H9 (cell line): ENCODE results near the gene TH. TPM values are rescaled to one million over a fixed set of nuclear protein-coding genes. Genes with fewer than 3 reads are reported as not detected.
"Not testable (repeated sequence)": the region's sequence is repeated elsewhere in the genome, so short reads cannot be mapped to it uniquely, and the experiment has no call there.

Experiments used
- DNase-seq: peaks from one replicate; pipeline ENCODE4 v3.0.0-alpha.2; 2017
- H2AFZ ChIP-seq: one replicate; pipeline ENCODE4 v1.6.1; 2013; ENCODE audit warnings: mild to moderate bottlenecking, low read length, control low read depth, moderate library complexity
- H2AK5ac ChIP-seq: 2 replicates; pipeline ENCODE4 v1.6.1; 2013; ENCODE audit warnings: low read length, control low read depth, mixed read lengths; ENCODE audit not compliant: insufficient read length
- H2BK120ac ChIP-seq: one replicate; pipeline ENCODE4 v1.6.1; 2013; ENCODE audit warnings: low read depth, mild to moderate bottlenecking, low read length, control low read depth, inconsistent platforms; ENCODE audit not compliant: poor library complexity, severe bottlenecking
- H2BK12ac ChIP-seq: 2 replicates; pipeline ENCODE4 v1.6.1; 2013; ENCODE audit warnings: low read length, control low read depth, mixed read lengths, low read depth; ENCODE audit not compliant: insufficient read length
- H2BK15ac ChIP-seq: 2 replicates; pipeline ENCODE4 v1.6.1; 2013; ENCODE audit warnings: low read depth, low read length, control low read depth
- H2BK20ac ChIP-seq: one replicate; pipeline ENCODE4 v1.6.1; 2013; ENCODE audit warnings: low read depth, mild to moderate bottlenecking, low read length, control low read depth, inconsistent platforms; ENCODE audit not compliant: poor library complexity, severe bottlenecking
- H2BK5ac ChIP-seq: 2 replicates; pipeline ENCODE4 v1.6.1; 2013; ENCODE audit warnings: low read length, control low read depth, mixed read lengths; ENCODE audit not compliant: insufficient read length
- H3K14ac ChIP-seq: 2 replicates; pipeline ENCODE4 v1.6.1; 2013; ENCODE audit warnings: low read length, control low read depth; ENCODE audit not compliant: insufficient read depth
- H3K18ac ChIP-seq: 2 replicates; pipeline ENCODE4 v1.6.1; 2013; ENCODE audit warnings: low read depth, mild to moderate bottlenecking, mixed read lengths, low read length, control low read depth; ENCODE audit not compliant: insufficient read length
- H3K23ac ChIP-seq: 2 replicates; pipeline ENCODE4 v1.6.1; 2013; ENCODE audit warnings: low read length, control low read depth, mixed read lengths, low read depth; ENCODE audit not compliant: insufficient read length
- H3K23me2 ChIP-seq: 2 replicates; pipeline ENCODE4 v1.6.1; 2013; ENCODE audit warnings: low read depth, mild to moderate bottlenecking, mixed read lengths, low read length, control low read depth; ENCODE audit not compliant: insufficient read length, poor library complexity, severe bottlenecking
- H3K27ac ChIP-seq: 2 replicates; pipeline ENCODE4 v1.5.1; 2013; ENCODE audit warnings: low read length, control low read depth, mixed read lengths, low read depth; ENCODE audit not compliant: insufficient read length
- H3K27me3 ChIP-seq: 2 replicates; pipeline ENCODE4 v1.6.1; 2013; ENCODE audit warnings: low read length, control low read depth, inconsistent platforms; ENCODE audit not compliant: insufficient read depth
- H3K4ac ChIP-seq: 2 replicates; pipeline ENCODE4 v1.6.1; 2013; ENCODE audit warnings: low read depth, mild to moderate bottlenecking, control low read depth, inconsistent platforms, low read length, moderate library complexity
- H3K4me1 ChIP-seq: 2 replicates; pipeline ENCODE4 v1.6.1; 2013; ENCODE audit warnings: low read length, control low read depth, inconsistent platforms; ENCODE audit not compliant: insufficient read depth
- H3K4me2 ChIP-seq: 2 replicates; pipeline ENCODE4 v1.6.1; 2013; ENCODE audit warnings: low read length, control low read depth, mixed read lengths; ENCODE audit not compliant: insufficient read length, insufficient read depth
- H3K56ac ChIP-seq: 2 replicates; pipeline ENCODE4 v1.6.1; 2013; ENCODE audit warnings: low read depth, mild to moderate bottlenecking, mixed read lengths, low read length, control low read depth; ENCODE audit not compliant: insufficient read length
- H3K79me1 ChIP-seq: 2 replicates; pipeline ENCODE4 v1.6.1; 2013; ENCODE audit warnings: low read depth, mild to moderate bottlenecking, moderate library complexity, low read length, control low read depth, inconsistent platforms; ENCODE audit not compliant: insufficient read depth, poor library complexity, severe bottlenecking
- H3K79me2 ChIP-seq: 2 replicates; pipeline ENCODE4 v1.6.1; 2013; ENCODE audit warnings: low read length, control low read depth, inconsistent platforms; ENCODE audit not compliant: insufficient read depth
- H3K9ac ChIP-seq: 2 replicates; pipeline ENCODE4 v1.6.1; 2013; ENCODE audit warnings: low read length, control low read depth, mixed read lengths; ENCODE audit not compliant: insufficient read length; ENCODE audit errors: extremely low read depth
- H3K9me3 ChIP-seq: one replicate; pipeline ENCODE4 v1.6.1; 2013; ENCODE audit warnings: low read depth, low read length, inconsistent platforms; ENCODE audit not compliant: control insufficient read depth
- H3T11ph ChIP-seq: one replicate; pipeline ENCODE4 v1.6.1; 2013; ENCODE audit warnings: mild to moderate bottlenecking, low read length, control low read depth, inconsistent platforms
- H4K20me1 ChIP-seq: one replicate; pipeline ENCODE4 v1.6.1; 2013; ENCODE audit not compliant: control insufficient read depth, insufficient read length, insufficient read depth
- H4K5ac ChIP-seq: 2 replicates; pipeline ENCODE4 v1.6.1; 2013; ENCODE audit warnings: low read depth, mild to moderate bottlenecking, mixed read lengths, low read length, control low read depth; ENCODE audit not compliant: insufficient read length
- H4K8ac ChIP-seq: replicated peaks from 2 replicates; pipeline ENCODE4 v1.6.1; 2013; ENCODE audit warnings: low read length, control low read depth, mixed read lengths, low read depth; ENCODE audit not compliant: insufficient read length
- H4K91ac ChIP-seq: 2 replicates; pipeline ENCODE4 v1.6.1; 2013; ENCODE audit warnings: low read depth, mild to moderate bottlenecking, moderate library complexity, mixed read lengths, low read length, control low read depth; ENCODE audit not compliant: insufficient read length
- H3K27ac Mint-ChIP-seq, 3 experiments: 2 replicates in 2 of 3; 3 replicates in 1 of 3; pipeline ENCODE4 v1.8.0; 2020 to 2021; ENCODE audit warnings: mixed read lengths in 3 of 3, mild to moderate bottlenecking in 1 of 3, moderate library complexity in 1 of 3
- H3K27me3 Mint-ChIP-seq: 2 replicates; pipeline ENCODE4 v1.8.0; 2021; ENCODE audit warnings: low read depth, mild to moderate bottlenecking, moderate library complexity, mixed read lengths
- H3K36me3 Mint-ChIP-seq, 3 experiments: 2 replicates in 2 of 3; 3 replicates in 1 of 3; pipeline ENCODE4 v1.8.0; 2020 to 2021; ENCODE audit warnings: low read depth in 3 of 3, mixed read lengths in 3 of 3; ENCODE audit not compliant: insufficient read depth in 1 of 3
- H3K4me1 Mint-ChIP-seq, 2 experiments: 2 replicates each; pipeline ENCODE4 v1.8.0; 2020; ENCODE audit warnings: mixed read lengths in 2 of 2
- H3K4me3 Mint-ChIP-seq, 2 experiments: 2 replicates in 1 of 2; 3 replicates in 1 of 2; pipeline ENCODE4 v1.8.0; 2020 to 2021; ENCODE audit warnings: mild to moderate bottlenecking in 2 of 2, mixed read lengths in 2 of 2, moderate library complexity in 1 of 2
- H3K9me3 Mint-ChIP-seq, 2 experiments: 2 replicates in 1 of 2; 3 replicates in 1 of 2; pipeline ENCODE4 v1.8.0; 2020; ENCODE audit warnings: mild to moderate bottlenecking in 2 of 2, mixed read lengths in 2 of 2, moderate library complexity in 1 of 2
- WGBS: extraction: QIAGEN DNeasy Blood & Tissue Kit; methylation state at CpG from one replicate; pipeline ENCODE4 v1.1.7; 2013; ENCODE audit warnings: missing lambda C conversion rate, low lambda C conversion rate, mixed read lengths; ENCODE audit not compliant: insufficient read length; ENCODE audit errors: extremely low coverage; 5-methylcytosine and 5-hydroxymethylcytosine counted together
- total RNA-seq: library from RNA; stranded (reverse); gene quantifications from 2 replicates; pipeline ENCODE4 v1.2.1, GENCODE V29; 2021
- TF ChIP-seq, protein P1 (sequence below): fragments of 200-600 bp; sonication (generic); conservative IDR thresholded peaks from 3 replicates; pipeline ENCODE4 v1.8.0; 2021; ENCODE audit warnings: antibody characterized with exemption, mild to moderate bottlenecking

The TH gene
- total RNA-seq, 1 experiment from 2014 or later, result not detected

DNA sequence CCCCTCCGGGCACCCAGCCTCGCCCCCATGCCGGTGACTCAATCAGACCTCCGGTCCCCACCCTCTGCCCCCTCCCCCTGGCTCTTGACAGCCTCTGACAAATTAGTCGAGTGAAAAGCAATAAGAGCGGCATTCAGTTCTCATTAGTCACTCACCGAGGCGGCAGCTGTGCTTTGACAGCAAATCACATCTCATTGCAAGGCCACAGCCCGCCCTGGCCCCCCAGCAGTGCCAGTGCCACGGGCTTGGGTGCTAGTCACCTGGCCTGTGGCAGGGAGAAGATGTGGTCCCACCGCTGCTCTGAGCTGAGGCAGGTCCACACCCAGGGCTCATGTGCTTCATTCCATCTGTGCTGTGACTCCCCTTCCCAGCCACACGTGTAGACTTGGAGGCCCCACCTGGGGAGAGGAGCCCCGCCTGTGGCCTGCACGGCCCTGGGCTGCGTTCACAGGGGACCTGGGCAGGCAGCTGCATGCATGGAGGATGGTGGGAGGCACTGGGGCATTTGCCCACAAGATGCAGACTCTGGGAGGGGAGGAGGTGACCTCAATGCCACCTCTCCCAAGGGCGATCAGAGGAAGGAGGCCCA, 7.4 kb upstream of the TH start:
- H3K27me3 Mint-ChIP-seq, result peaks cover 18% of the 10 kb centered on the region
- H3K9me3 ChIP-seq, result no peaks in the 10 kb centered on the region
- H2BK120ac ChIP-seq, result no peak overlapping the region
- no peak for DNase-seq
- no peak overlapping the region for H3K27ac ChIP-seq
- H2BK5ac ChIP-seq, result no peak overlapping the region
- H3K79me1 ChIP-seq, result no peaks in the 10 kb centered on the region
- H3K9me3 Mint-ChIP-seq, result peaks cover 0 to 2% of the 10 kb centered on the region in 2 experiments; a peak in 2 of 5 replicates
- no peak overlapping the region for H3T11ph ChIP-seq
- H3K56ac ChIP-seq, result no peak overlapping the region
- no peaks in the 10 kb centered on the region for H3K36me3 Mint-ChIP-seq
- H4K91ac ChIP-seq, result no peak overlapping the region
- H3K4me3 Mint-ChIP-seq, result no peak overlapping the region
- no peak overlapping the region for H4K5ac ChIP-seq
- H3K23ac ChIP-seq, result no peak overlapping the region
- no peak overlapping the region for H4K8ac ChIP-seq
- no peaks in the 10 kb centered on the region for H3K23me2 ChIP-seq
- no peak overlapping the region for H3K14ac ChIP-seq
- no peak overlapping the region for H2AFZ ChIP-seq
- no peaks in the 10 kb centered on the region for H3K4me1 Mint-ChIP-seq
- H2AK5ac ChIP-seq, result no peak overlapping the region
- TF ChIP-seq, protein P1, sequence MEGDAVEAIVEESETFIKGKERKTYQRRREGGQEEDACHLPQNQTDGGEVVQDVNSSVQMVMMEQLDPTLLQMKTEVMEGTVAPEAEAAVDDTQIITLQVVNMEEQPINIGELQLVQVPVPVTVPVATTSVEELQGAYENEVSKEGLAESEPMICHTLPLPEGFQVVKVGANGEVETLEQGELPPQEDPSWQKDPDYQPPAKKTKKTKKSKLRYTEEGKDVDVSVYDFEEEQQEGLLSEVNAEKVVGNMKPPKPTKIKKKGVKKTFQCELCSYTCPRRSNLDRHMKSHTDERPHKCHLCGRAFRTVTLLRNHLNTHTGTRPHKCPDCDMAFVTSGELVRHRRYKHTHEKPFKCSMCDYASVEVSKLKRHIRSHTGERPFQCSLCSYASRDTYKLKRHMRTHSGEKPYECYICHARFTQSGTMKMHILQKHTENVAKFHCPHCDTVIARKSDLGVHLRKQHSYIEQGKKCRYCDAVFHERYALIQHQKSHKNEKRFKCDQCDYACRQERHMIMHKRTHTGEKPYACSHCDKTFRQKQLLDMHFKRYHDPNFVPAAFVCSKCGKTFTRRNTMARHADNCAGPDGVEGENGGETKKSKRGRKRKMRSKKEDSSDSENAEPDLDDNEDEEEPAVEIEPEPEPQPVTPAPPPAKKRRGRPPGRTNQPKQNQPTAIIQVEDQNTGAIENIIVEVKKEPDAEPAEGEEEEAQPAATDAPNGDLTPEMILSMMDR, result no peak
- no peak overlapping the region; a peak in 1 of 7 replicates for H3K27ac Mint-ChIP-seq
- no peak overlapping the region for H2BK12ac ChIP-seq
- no peak overlapping the region for H3K4me2 ChIP-seq
- H2BK20ac ChIP-seq, result no peak overlapping the region
- H2BK15ac ChIP-seq, result no peak overlapping the region
- no CpG with 5 or more reads among the region's 16 CpGs for WGBS
- H3K18ac ChIP-seq, result no peak overlapping the region
- no peaks in the 10 kb centered on the region for H4K20me1 ChIP-seq
- no peaks in the 10 kb centered on the region for H3K4me1 ChIP-seq
- no peaks in the 10 kb centered on the region for H3K79me2 ChIP-seq
- H3K27me3 ChIP-seq, result no peaks in the 10 kb centered on the region; the same call in 1 of the 2 replicates
- H3K4ac ChIP-seq, result no peak overlapping the region
- H3K9ac ChIP-seq, result no peak overlapping the region

DNA sequence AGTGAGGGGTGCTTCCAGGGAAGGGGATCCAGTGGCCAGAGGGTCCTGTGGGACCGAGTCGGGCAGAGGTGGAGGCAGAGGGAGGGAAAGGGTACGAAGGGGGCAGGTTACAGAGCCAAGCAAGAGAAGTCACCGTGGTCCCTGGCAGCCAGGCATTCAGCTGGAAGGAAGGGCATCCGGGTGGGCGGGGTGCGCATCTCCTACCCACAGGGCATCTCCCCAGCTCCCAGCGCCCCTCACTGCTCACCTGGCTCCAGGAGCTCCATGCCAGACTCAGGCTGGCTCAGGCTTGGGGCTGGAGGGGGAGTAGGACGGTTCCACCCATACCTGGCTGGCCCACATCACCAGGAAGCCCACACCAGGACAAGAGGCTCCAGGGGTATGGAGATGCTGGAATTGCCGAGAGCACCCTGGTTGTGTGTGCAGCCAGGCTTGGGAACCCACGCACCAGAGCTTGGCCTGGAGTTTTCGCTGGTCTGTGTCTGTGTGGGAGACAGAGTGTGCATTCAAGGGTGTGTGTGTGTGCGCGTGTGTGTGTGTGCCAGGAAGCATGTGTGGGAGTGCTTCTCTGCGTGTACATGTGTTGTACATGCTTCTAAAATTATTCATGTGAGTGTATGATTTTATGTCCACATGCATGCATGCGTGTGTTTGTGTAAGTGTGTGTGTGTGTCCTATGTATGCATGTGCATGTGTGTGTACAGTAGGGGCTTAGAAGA, 6.6 kb upstream of the TH start:
- not testable (repeated sequence) for H3K27ac ChIP-seq, H4K5ac ChIP-seq, H3K18ac ChIP-seq, H3K4me3 Mint-ChIP-seq, H2AK5ac ChIP-seq, H3K9me3 Mint-ChIP-seq, H3K4ac ChIP-seq, H3K79me1 ChIP-seq, H2BK120ac ChIP-seq, H2BK5ac ChIP-seq, H3K27me3 ChIP-seq, H3K79me2 ChIP-seq, H2BK20ac ChIP-seq, H3K23me2 ChIP-seq, H3K56ac ChIP-seq, DNase-seq, H3K9me3 ChIP-seq, H4K91ac ChIP-seq, H3K4me1 Mint-ChIP-seq, H3K36me3 Mint-ChIP-seq, H2BK15ac ChIP-seq, H3K9ac ChIP-seq, H3K4me2 ChIP-seq, H2BK12ac ChIP-seq, H3K27ac Mint-ChIP-seq, H2AFZ ChIP-seq, H4K8ac ChIP-seq, H3T11ph ChIP-seq, H4K20me1 ChIP-seq, H3K14ac ChIP-seq, H3K4me1 ChIP-seq, H3K23ac ChIP-seq
- WGBS, result no CpG with 5 or more reads among the region's 16 CpGs
- peaks cover 12% of the 10 kb centered on the region for H3K27me3 Mint-ChIP-seq
